Measurements from ENCODE around the gene PFKFB3.
A peak's percentile ranks its signal among the peaks of the same experiment; 100 is the strongest.
"Not testable (repeated sequence)": the region's sequence is repeated elsewhere in the genome, so short reads cannot be mapped to it uniquely, and the experiment has no call there.

The PFKFB3 gene

DNA sequence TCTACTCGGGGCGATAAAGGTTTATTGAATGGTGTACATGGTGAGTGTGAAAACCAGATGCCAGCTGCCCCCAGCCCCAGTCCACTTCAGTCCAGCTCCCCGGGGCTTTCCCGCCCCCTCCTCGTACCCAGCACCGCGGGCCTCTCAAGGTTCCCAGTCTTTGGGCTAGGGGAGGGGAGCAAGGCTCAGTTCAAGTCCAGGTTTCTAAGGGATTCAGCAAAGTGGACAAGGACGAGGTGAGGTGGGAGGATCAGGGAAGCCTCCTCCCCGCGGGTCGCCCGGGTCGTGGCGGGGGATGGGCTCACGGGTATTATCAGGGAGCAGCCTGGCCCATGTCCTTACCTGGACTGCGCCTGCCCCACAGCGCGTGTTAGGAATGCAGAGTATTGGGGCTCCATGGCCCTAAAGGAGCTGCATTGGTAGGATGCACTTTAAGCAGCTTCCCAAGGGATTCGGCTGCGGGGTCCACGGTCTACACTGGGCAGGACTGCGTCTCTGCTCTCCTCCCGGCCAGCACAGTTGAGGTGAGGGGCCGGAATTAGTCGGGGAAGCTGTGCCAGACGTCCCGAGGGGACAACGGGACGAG lies 541 bp upstream of the PFKFB3 start:
- DNase-seq (ENCODE audit: low spot score), result no peak

DNA sequence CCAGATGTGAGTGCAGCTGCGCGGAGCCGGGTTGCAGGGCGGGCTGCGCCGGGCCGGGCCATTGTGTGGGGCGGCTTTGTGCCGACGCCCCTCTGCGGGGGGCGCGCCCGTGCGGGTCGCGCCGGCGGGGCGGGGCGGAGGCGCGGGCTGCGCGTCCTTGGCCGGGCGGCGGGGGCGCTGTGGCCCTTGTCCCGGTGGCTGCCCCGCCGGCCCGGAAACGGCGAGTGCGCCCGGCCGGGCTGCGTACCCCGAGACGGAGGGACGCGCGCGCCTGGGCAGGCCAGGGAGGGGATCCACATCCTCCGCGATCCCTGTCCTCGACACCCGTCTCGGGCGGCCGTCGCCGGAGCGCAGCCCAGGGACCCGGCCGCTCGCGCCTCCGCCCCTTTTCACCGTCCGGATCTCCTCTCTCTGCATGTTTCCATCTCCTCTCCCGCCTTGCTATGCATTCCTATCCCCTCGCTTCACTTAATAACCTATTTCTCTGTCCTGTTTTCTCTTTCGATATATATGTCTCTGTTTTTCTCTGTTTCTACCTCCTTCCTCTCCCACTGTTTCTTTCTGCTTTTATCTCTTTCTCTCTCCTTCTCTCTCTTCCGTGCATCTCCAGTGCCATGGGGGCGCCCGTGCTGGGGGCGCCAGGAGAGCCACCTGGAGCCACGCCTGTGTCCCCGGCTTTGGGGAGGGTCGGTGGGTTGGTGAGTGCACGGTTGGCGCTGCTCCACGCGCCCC lies 765 bp downstream of the PFKFB3 start:
- DNase-seq (ENCODE audit: low spot score), result no peak

DNA sequence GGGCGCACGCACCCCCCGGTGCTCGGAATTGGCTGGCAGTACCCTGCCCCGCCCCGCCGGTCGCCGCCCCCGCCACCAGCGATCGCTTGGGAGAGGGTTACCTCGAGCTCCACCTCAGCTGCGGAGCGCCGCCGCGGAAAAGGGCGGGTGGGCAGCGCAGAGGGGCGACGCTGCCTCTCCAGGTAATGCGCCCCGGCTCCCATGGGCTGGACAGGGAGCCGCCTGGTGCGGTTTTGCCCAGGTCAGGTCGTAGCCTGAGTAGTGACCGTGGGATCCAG lies 1.3 kb downstream of the PFKFB3 start:
- DNase-seq (ENCODE audit: low spot score), result no peak

DNA sequence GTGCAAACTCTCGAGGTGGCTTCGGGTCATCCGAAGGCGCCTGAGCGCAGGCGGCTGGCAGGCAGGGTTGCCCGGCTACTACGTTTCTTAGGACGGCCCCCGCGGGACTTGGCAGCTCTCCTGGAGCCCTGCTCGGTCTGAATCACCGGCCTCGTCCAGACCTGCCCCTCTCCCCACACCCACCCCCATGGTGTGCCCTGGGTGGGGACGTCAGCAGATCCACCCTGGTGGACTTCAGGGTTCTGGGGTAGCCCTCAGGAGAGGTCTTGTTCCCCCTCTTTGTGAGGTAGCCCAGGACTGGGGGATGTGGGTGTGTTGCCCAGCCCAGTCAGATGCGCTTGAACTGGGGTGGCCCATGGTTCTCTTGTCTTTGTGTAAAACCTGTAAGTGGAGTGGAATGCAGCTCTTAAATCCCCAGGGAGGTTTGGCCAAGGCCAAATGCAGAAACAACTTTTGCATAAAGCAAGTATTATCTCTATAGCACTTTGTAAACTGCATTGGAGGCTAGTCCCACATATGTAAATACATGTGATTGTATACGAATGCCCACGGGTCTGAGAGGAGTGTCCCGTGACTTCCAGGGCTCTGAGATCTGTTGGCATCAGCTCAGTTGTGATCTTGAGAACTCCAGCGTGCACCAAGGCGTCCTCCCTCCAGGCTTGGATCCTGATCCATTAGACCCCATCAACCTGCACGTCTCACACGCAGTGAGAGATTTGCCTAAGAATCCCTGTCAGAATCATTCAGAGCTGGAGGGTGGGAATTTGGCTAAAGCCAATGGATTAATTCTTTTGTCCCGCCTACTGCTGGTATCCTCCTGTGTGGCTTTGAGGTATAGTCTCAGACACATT lies 1.8 kb downstream of the PFKFB3 start:
- peak; percentile 85 for DNase-seq (ENCODE audit: low spot score)

DNA sequence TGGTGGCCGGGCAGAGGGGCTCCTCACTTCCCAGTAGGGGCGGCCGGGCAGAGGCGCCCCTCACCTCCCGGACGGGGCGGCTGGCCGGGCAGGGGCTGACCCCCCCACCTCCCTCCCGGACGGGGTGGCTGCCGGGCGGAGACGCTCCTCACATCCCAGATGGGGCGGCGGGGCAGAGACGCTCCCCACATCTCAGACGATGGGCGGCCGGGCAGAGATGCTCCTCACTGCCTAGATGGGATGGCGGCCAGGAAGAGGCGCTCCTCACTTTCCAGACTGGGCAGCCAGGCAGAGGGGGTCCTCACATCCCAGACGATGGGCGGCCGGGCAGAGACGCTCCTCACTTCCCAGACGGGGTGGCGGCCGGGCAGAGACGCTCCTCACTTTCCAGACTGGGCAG lies 3.8 kb downstream of the PFKFB3 start:
- DNase-seq (ENCODE audit: low spot score), result not testable (repeated sequence)

DNA sequence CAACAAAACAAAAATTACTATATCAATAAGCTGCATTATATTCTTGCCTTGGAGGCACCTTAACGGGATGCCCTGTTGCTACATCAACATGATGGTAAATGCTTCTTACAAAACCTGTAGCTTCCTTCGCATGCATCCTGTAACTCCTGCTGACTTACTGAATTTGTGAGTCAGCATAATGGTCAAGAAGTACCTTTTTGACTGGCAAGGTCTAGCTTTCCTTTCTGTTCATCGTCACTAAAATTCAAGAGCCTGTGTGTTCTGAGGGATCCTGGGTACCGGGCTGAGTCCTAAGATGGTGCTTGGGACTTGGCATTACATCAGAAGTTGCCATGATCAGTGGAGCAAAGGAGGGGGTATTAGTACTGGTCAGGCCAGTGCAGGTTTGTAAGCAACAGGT lies 4.9 kb downstream of the PFKFB3 start:
- DNase-seq (ENCODE audit: low spot score), result no peak

DNA sequence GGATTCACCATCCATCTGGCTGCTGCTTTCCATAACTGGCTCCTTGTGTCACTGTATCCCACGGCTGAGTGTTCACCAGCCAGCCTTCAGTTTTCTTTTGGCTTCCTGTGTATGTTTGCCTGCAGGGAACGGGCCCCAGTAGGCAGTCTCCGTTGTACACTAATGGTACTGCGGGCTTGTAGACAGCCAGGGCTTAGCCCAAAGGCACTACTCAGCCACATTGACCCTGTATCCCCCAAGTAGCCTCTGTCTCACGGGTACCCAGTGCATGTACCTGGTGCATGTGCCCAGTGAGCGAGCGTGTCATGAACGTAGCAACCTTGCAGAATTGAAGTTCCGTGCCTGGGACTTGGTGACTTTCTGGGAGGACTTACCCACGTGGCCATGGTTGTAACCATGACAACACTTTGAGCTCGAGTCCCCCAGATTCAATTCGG lies 6.1 kb downstream of the PFKFB3 start:
- no peak for DNase-seq (ENCODE audit: low spot score)

DNA sequence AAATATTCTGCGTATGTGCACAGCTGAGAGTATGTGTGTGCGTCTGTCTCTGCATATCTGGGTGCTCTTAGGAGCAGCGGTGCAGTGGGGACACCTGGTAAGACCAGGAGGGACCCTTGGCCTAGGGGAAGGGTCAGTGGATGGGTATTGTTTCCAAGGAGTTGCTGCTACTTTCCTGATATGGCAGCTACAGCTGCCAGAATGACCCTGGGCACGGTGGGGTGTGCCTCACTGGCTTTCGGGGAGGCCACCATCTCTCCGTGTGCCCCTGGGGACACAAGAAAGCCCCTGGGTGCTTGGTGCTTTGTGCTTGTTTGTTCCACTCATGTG lies 8.6 kb downstream of the PFKFB3 start:
- DNase-seq (ENCODE audit: low spot score), result no peak

DNA sequence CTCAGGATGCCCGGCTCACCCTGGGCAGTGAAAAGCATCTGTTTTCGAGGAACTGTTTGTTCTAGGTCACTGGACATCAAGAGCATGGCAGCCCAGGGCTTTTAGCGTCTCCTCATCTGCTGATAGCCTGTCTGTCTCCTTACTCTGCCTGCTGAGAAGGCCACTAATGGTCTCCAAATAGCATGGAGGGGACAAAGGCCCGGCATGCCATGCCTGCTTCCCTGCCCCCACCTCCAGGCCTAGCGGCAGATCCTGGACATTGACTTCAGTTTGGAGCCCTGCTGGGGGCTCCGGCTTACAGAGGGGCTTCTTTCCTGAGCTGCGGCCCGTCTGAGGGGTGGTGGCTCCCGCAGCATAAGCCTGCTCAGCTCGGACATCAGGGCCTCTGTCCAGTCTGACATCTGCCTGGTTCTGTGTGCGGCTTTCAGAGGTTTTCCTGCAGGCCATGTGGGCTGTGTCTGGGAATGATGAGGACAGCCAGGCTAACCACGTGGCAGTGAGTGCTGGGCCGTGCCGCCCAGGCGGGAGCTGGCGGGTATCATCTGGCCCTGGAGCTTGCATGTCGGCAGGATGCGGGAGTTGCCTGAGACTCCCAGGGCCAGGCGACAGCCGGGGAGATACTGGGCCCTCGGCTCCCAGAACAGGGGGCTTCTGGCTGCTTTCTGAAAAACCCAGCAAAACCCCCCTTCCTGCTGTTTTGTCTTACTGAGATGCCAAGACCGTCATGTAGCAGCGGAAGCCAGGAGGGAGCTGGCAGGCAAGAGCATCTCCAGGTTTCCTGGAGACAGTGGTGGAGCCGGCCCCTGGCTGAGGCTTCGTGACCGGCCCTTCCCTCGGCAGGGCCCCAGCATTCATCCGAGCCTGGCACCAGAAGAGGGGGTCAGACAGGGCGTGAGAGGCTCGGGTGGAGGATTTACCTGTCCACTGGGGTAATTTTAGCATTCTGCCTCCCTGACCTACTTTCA lies 9.2 kb downstream of the PFKFB3 start:
- no peak for DNase-seq (ENCODE audit: low spot score)

DNA sequence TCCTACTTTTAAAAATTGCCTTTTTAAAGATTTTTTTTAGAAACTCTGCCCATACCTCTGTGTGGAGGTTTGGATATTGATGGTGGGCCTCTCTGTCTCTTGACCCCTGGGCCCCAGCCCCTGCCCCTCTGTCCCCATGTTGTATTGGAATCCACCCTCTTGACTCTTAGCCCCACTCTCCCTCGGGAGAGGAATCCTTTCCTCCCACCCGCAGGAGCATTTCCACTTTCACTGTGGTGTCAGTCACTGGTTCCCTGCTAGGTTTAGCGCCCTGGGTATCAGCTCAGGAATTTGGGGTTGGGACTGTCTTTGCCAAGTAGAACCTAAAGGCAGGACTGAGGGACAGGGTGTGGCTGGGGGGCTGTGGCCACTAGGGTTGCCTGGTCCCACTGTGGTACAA lies 10.1 kb downstream of the PFKFB3 start:
- DNase-seq (ENCODE audit: low spot score), result no peak

DNA sequence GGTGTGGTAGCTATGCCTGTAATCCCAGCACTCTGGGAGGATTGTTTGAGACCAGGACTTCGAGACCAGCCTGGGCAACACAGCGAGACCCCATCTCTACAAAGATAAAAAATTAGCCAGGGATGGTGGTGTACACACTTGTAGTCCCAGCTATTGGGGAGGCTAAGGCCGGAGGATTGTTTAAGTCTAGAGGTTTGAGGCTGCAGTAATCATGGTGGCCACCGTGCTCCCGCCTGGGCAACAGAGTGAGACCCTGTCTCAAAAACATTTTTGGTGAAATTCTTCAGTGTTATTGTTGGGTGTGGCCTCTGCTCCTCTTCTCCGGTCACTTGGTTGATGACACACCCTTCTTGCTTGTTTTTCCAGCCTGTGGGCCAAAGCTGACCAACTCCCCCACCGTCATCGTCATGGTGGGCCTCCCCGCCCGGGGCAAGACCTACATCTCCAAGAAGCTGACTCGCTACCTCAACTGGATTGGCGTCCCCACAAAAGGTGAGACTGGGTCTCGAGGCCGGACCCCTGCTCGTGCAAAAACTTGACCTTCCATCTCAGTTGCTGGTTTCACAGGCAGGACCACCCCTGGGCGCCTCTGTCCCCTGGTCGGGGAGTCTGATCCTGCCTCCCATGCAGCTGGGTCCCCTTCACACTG lies 10.6 kb downstream of the PFKFB3 start:
- no peak for DNase-seq (ENCODE audit: low spot score)

DNA sequence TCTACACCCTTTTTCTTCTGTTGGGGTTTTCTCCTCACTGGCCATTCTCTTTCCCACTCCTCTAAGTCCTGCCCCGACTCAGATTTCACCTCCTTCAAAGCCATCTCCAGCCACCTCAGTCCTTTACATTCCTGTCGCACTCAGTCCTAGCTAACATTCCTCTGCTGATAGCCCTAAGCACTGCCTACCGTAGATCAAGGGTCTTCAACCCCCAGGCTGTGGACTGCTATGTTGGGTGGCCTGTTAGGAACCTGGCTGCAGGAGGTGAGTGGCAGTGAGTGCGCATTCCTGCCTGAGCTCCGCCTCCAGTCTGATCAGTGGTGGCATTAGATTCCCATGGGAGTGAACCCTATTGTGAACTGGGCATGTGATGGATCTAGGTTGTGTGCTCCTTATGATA lies 11.2 kb downstream of the PFKFB3 start:
- no peak for DNase-seq (ENCODE audit: low spot score)

DNA sequence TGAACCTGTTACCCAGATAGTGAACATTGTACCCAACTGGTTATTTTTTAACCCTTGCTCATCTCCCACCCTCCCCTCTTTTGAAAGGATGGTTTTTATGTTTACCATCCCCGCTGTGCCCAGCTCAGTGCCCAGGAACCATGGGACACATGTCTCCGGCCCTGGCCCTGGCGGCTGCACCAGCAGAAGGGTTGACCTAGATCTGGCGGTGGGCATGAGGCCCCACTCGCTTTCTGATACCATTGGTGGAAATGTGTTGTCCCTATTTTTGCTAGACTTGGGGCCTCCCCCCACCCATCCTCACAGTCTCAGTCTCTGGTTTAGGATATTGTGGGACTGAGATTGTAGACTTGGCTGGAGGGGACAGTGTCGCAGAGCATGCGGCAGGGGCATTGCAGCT lies 11.9 kb downstream of the PFKFB3 start:
- DNase-seq (ENCODE audit: low spot score), result no peak

DNA sequence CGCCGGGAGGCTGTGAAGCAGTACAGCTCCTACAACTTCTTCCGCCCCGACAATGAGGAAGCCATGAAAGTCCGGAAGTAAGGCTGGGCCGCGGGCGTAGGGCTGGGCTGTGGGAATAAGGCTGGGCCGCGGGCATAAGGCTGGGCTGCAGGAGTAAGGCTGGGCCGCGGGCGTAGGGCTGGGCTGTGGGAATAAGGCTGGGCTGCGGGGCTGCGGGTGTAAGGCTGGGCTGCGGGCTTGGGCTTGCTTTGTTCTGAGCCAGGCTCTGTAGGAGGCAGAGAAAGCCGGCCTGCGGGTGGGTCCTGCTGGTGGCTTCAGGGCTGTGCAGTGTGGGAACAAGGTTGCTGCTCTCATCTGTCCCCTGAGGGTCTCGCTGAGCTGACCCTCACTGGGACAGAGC lies 12.5 kb downstream of the PFKFB3 start:
- DNase-seq (ENCODE audit: low spot score), result no peak

DNA sequence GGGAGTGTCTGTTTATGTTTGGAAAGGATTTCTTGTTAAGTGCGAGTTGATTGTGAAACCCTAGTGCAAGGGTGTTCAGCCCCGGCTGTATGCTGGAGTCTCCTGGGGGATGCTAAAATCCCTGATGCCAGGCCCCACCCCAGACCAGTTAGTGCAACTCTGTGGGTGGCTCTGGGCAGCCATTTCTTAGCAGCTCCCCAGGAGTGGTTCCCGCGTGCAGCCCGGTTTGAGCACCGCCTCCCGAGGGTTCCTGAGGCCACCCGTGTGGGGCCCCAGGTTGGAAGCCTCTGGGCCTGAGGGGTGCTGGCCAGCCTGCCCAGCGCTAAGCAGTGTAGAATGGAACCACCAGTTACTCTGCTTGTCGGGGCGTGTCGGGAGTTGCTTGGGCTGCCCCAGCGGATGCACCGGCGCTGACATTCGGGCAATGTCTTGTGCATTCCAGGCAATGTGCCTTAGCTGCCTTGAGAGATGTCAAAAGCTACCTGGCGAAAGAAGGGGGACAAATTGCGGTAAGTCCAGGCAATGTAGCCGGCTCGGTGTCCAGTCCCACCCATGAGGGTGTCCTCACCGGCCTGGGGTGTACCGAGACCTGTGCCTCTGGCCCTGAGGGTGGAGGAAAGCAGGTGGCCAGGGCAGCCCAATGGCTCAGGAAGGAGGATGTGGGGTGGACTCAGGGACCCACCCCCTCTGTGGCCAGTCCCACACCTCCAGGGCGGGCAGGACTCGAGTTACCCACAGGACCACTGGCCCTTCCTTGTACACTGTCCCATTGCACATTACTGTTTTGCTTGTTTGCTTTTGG lies 13.2 kb downstream of the PFKFB3 start:
- DNase-seq (ENCODE audit: low spot score), result no peak

DNA sequence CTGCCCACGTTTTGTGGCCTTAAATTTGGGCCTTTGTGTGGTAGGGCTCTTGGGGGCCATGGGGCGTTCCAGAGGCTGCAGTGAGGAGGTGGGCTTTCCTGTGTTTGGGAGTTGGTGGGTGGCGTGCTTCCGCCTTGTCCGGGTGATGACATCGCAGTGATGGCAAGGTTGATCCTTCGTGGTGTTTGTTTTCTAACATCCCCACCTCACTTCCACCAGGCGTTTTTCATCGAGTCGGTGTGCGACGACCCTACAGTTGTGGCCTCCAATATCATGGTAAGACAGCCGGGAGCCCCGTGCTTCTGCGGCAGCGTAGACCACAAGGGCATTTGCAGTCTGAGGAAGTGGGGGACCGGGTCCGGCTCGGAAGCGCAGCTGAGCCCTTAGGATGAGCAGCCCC lies 14.2 kb downstream of the PFKFB3 start:
- DNase-seq (ENCODE audit: low spot score), result no peak

DNA sequence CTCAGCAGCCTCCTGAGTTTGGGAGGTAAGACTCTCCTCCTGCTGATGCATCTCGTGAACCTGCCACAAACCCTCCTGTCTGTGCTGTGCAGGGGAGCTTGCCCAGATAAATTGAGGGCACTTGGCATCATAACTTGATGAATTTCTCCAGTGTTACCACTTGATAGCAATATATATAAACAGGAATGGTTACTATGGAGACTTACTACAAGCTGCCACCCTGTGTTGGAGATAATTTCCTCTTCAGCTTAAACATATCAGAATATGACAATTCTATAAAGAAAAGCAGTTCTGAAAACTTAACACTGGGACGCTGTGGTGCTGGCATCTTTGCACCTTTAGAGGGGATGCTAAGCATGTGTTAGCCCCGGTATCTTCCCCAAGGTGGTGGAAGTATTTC lies 14.9 kb downstream of the PFKFB3 start:
- no peak for DNase-seq (ENCODE audit: low spot score)

DNA sequence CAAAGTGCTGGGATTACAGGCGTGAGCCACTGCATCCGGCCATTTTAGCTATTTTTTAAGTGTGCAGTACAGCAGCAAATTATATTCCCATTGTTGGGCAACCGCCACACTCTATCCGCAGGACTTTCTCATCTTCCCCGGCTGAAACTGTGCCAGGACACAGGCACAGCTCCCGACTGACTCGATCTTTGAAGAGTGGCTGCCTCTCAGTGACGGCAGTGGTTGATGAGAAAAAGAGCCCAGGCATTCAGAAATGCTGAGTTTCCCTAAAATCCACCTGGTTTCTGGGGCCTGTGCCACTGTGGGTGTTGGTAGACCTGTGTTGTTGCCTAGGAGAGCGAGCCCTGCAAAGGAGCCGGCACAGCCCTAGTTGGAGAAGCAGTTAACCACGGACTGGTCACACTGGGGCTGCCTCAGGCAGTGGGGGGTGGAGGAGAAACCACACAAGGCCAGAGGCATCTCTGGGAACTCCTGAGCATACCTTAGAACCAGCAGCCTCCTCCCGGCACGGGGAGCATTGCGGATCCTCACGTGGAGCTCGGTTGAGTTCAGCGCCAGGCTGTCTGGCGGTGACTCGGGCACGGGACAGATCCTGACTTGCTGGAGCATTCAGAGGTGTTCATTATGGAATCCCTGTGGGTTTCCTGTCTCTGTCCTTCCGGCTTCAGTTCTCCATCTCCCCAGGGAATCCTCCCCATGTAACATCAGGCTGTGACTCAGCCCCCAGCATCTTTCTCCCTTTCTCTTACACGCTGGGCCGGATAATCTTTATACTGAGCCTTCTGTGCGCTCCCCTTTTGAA lies 16.2 kb downstream of the PFKFB3 start:
- peak; percentile 83 for DNase-seq (ENCODE audit: low spot score)

DNA sequence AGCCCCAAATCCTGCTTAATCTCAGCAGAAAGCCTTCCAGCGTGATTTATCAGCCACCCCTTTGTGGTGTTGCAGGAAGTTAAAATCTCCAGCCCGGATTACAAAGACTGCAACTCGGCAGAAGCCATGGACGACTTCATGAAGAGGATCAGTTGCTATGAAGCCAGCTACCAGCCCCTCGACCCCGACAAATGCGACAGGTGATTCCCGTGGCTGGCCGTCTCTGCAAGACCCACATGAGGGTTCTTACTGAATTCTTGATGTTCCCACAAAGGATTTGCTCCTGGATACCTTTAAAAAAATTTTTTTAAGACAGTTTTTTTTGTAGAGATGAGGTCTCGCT lies 16.7 kb downstream of the PFKFB3 start:
- DNase-seq (ENCODE audit: low spot score), result no peak
